Measurements from ENCODE around the gene FOXK1.
A peak's percentile ranks its signal among the peaks of the same experiment; 100 is the strongest.
"Not testable (repeated sequence)": the region's sequence is repeated elsewhere in the genome, so short reads cannot be mapped to it uniquely, and the experiment has no call there.

Gene FOXK1

DNA sequence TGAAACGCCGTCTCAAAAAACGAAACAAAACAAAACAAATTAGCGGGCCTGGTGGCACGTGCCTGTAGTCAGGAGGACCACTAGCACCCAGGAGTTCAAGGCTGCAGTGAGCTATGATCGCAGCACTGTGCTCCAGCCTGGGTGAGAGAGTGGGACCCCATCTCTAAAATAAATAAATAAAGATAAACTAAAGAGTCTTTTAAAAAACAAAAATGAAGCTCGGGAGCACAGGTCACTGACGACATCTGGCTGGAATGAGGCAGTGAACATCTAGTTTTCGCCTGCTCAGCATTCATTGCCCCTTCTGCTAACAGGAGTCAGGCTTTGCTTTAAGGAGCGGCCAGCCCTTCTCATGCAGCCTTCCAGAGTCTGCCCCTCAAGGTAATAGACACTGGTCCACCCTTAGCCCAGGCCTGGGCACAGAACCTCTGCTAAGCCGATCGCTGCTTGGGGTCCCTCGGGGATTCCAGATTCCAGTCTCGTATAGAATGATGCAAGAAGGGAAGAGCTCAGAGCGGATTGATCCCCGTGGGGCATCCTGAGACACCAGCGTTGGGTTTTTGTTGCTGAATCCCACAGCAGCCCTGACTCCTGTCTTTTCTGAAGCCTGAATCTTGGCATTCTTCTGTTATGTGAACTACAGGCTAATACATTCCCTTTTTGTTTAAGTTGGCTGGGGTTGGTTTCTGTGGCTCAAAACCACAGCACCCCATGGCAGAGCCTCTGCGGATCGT lies 14.2 kb upstream of the FOXK1 start:
- DNase-seq: no peak

DNA sequence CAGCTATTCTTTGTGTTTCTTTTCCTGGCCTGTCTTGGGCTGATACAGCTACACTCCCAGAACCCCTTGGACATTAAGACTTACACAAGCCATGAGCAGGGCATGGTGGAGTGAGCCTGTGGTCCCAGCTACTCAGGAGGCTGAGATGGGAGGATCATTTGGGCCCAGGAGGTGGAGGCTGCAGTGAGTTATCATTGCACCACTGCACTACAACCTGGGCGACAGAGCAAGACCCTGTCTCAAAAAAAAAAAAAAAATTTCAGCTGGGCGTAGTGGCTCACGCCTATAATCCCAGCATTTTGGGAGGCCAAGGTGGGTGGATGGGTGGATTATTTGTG lies 13.6 kb upstream of the FOXK1 start:
- DNase-seq: no peak

DNA sequence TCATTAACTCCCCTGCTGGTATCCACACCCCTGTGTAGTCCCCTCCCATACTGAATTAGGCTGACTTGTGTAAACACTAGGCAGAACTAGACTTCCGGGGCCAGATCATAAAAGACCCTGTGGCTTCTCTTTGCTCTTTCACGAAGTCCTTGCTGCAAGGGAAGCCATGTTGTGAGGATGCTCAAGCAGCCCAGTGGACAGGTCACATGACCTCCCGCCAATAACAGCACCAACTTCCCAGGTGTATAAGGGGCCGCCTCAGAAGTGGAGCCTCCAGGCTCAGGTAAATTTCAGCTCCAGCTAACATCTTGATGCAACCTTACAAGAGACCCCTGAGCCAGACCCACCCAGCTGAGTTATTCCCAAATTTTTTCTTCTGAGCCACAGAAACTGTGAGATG lies 11.3 kb upstream of the FOXK1 start:
- DNase-seq: no peak

DNA sequence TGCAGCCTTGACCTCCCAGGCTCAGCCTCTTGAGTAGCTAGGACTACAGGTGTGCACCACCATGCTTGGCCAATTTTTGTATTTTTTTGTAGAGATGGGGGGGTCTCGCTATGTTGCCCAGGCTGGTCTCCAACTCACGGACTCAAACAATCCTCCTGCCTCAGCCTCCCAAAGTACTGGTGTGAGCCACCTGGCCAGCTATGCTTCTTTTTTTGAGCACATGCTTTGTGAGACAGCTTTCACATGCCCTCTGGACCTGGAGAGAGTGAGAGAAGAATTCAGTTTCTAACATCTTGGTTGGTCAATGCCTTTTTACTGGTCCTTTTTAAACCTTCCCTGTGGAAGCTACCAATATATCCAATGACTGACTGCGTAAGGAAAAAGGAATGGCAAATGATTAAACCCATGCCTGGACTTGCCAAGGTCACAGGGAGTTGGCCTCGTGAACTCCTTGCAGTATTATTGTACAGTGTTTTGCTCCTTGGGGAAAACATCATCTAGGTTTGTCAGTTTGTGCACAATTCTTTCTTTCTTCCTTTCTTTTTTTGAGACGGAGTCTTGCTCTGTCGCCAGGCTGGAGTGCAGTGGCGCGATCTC lies 6.2 kb upstream of the FOXK1 start:
- no peak for DNase-seq

DNA sequence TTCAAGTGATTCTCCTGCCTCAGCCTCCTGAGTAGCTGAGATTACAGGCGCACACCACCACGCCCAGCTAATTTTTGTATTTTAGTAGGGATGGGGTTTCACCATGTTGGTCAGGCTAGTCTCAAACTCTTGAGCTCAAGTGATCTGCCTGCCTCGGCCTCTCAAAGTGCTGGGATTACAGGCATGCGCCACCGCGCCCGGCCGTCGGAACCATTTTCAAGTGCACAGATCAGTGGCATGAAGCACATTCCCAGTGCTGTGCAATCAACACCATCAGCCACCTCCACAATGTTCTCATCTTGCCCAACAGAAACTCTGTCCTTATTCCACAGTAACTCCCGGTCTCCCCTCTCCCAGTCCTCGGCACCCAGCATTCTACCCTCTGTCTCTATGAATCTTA lies 4.6 kb upstream of the FOXK1 start:
- DNase-seq: not testable (repeated sequence)

DNA sequence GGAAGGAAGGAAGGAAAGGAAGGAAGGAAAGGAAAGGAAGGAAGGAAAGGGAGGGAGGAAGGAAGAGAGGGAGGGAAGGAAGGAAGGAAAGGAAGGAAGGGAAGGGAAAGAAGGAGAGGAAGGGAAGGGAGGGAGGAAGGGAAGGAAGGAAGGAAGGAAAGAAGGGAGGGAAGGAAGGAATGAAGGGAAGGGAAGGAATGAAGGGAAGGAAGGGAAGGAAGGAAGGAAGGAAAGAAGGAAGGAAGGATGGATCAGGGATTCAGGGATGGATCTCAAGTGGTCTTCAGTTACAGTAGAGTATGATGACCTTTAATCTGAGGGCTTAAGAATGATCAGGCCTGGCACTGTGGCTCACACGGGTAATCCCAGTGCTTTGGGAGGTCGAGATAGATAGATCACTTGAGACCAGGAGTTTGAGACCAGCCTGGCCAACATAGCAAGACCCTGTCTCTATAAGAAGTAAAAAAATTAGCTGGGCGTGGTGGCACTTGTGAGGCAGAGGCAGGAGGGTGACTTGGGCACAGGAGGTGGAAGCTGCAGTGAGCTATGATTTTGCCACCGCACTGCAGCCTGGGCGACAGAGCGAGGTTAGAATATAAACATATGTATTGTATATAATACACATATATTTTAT lies 760 bp upstream of the FOXK1 start:
- DNase-seq: no peak

DNA sequence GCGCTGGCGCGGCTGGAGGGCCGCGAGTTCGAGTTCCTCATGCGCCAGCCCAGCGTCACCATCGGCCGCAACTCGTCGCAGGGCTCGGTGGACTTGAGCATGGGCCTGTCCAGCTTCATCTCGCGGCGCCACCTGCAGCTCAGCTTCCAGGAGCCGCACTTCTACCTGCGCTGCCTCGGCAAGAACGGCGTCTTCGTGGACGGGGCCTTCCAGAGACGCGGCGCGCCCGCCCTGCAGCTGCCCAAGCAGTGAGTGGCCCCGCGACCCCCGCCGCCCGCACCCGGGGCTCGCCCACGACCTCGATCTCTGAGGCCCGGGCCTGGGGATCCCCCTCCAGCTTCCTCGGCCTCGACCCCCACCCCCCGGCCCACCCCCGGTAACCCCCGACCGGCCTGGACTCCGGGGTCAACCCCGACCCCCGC lies 537 bp downstream of the FOXK1 start:
- peak; percentile 53 to 76 (median 64) for DNase-seq

DNA sequence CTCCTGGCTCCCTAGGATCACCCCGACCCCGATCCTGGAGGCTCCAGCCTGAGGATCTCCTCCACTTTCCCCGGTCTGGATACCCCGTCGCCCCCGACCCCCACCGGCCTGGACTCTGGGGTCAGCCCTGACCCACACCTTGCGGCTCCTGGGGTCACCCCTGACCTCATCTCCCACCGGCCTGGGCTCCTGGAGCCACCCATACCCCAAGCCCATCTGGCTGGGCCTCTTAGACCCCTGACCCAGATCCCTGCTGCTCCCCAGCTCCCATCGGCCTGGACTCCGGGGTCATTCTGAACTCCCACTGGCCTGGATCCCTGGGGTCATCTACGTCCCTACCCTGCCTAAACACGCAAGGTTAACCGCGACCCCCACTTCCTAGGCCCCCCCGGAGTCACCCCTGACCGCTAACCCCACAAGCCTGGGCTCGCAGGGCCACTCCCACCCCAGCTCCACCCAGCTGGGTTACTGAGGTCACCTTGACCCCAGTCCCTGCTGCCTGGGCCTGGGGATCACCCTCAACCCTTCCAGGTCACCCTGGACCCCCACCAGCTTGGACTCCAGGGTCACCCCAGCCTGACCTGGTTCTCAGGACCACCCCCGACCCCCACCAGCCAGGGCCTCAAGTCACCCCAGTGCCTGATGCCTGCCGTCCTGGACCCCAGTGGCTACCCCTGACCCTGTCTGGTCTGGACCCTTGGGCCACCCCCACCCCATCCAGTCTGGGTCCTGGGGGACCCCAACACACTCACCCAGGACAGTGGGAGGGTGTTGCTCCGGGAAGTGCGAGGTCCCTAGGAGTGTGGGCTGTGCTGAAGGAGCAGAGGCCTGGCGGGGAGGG lies 1.2 kb downstream of the FOXK1 start:
- peak in 1 of 3 donors; percentile 55 for DNase-seq

DNA sequence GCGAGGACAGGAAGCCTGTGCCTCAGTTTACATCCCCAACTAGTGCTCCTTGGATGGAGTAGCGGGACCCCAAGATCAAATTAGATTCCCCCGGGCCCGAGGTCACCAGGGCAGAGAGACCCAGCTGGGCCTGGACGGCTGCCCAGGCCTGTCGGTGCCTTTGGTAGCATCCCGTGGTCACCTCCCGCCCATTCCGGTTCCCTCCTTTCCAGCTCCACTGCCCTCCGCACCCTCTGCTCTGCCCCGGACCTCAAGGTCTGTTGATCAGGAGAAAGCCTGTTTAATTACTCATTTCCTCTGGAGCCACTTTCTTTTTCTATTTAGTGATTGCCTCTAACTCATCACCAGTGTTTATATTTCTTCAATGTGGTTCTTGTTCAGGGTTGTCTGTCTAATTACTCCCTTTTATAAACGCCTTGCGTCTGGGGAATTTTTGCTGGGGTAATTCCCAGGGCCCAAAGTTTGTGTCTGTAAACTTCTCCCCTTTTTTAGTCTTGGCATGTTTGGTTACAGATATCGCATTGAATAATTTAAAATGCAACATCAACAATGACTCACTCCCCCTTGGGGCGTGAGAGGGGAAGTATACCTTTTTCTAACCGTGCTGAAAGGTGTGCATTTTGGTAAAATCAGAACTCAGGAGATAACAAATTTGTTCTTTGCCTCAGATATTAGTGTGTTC lies 1.9 kb downstream of the FOXK1 start:
- DNase-seq: peak; percentile 66 to 91 (median 82)

DNA sequence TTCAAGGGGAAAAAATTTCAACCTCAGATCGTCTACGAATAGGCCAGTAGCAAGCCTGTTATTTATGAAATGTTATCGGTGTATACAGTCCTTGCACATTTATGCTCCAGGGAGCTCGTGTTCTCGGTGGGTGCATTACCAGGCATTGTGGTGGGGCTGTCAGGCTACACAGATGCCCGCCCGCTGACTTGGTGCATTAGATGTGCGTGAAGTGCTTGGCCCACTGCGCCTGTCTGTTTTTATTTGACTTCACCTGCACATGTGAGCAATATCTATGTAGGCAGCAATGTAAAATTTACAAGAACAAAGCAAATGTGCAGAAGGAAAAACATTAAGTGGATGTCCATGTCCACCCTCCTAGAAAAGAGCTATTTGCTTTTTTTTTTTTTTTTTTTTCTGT lies 2.8 kb downstream of the FOXK1 start:
- no peak for DNase-seq

DNA sequence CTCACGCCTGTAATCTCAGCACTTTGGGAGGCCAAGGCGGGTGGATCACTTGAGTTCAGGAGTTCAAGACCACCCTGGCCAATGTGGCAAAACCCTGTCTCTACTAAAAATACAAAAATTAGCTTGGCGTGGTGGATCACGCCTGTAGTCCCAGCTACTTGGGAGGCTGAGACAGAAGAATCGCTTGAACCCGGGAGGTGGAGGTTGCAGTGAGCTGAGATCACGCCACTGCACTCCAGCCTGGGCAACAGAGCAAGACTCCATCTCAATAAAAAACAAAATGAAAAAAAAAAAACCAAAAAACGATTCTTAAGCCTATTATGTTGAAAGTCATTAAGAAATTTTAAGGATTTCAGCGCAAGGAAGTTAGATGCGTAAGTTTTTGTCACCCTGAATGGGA lies 3.6 kb downstream of the FOXK1 start:
- not testable (repeated sequence) for DNase-seq

DNA sequence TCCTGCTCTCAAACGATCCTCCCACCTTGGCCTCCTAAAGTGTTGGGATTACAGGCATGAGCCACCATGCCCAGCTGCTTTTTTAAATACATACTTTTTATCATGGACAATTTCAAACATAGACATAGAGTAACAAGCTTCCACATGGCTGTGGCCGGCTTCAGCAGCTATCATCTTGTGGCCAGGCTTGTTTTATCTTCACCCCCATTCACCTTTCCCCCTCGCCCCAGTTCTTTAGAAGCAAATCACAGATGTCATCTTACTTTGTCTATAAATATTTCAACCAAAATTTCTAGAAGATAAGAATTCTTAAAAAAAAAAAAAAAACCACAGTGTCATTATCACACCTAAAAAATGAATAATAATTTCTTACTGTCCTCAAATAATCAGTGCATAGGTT lies 5.9 kb downstream of the FOXK1 start:
- DNase-seq: no peak

DNA sequence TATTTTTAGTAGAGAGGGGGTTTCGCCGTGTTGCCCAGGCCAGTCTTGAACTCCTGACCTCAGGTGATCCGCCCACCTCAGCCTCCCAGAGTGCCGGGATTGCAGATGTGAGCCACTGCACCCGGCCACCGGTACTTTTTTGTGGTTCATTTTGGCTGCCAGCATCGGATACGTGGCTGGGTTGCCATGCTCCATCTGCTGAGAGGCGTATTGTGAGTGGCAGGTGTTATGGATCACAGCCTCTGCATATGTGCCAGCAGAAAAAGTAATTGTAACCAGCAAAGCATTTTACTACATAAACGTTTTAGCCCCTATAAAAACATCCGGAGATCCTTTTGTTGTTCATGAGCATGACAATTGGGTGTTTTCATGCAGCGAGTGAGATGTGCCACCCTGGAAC lies 7.1 kb downstream of the FOXK1 start:
- DNase-seq: no peak

DNA sequence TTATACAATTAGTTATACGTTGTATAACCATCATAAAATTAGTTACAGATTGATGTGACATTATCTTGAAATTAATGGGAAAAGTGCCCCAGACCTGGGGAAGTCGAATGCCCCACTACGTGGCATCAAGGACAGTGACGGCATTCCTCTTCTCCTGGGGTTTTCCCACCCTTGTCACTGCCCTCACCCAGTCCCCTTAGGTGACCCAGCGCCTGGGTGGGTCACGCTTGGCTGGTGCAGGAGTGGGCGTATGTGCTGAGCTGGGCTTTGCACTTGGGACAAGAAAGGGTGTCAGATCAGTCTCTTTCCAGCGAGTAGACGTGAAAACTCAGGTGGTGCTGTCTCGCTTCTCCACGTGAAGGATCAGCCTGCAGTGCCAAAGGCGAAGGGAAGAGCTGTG lies 7.6 kb downstream of the FOXK1 start:
- no peak for DNase-seq

DNA sequence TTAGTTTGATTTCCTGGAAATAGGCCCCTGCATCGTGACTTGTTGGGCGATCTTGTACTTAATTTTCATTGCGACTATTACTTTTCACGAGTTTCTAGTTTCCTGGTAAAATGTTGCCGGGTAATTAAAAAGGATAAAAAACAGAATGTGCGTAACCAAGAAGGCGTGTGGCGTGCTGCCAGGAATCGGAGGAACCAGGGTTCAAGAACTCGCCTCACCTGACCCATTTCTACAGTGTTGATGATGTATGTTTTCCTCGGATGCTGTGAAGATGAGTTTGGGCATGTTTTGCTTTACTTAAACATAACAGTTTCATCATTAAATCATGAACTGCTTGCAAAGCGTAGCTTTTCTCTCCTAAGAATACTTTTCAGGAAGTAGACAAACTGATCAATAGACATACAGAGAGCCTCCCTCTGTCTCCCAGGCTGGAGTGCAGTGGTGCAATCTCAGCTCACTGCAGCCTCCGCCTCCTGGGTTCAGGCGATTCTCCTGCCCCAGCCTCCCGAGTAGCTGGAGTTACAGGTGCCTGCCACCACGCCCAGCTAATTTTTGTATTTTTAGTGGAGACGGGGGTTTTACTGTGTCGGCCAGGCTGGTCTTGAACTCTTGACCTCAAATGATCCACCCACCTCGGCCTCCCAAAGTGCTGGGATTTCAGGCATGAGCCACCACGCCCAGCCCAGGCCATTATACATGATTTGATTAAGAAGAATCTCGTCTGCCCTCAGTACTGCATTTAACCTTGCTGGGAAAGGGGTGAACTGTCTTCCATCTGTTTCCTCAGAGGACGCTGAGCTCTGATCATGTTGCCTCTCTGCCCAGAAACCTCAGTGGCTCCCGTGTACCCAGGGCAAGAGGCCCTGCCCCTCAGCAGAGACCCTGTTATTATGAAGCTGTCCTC lies 9.1 kb downstream of the FOXK1 start:
- no peak for DNase-seq

DNA sequence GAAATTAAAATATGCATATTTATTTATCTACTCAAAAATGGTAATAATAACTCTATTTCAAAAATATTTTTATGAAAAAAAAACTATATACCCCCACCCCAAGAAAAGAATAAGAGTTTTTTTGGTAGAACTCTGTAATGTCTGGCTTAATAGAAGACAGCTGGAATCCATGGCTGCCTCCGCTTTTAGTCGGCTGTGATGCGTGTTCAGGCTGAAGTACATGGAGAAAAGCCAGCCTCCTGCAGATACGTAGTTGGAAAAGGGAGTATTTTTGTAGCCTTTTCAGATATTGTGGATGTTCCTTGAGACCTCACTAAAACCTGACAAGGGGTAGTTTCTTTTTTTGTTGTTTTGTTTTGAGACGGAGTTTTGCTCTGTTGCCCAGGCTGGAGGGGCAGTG lies 10.0 kb downstream of the FOXK1 start:
- DNase-seq: no peak

DNA sequence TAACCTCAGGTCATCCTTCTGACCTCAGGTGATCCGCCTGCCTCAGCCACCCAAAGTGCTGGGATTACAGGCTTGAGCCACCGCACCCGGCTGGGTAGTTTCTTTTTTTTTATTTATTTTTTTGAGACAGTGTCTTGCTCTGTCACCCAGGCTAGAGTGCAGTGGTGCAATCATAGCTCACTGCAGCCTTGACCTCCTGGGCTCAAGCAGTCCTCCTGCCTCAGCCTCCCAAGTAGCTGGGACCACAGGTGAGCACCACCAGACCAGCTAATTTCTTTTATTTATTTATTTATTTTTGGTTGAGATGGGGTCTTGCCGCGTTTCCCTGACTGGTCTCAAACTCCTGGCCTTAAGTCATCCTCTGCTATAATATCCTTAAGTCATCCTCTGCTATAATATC lies 10.5 kb downstream of the FOXK1 start:
- not testable (repeated sequence) for DNase-seq

DNA sequence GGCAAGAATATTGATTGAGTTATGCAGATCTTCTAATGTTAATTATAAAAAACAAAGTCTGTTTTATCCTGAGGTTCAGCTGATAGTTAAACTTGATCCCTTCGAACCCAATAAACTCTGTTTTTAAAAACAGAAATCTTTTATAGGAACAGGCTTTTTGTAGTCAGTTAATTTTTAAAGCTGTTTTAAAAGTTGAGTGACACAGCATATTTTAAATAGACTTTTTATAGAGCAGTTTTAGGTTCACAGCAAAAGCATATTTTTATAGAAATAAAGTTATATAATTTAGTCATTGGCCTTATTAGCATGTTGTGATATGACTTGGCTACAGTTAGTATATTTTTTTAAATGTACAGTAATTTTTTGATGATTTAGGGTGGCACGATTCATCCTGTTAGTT lies 11.1 kb downstream of the FOXK1 start:
- no peak for DNase-seq

DNA sequence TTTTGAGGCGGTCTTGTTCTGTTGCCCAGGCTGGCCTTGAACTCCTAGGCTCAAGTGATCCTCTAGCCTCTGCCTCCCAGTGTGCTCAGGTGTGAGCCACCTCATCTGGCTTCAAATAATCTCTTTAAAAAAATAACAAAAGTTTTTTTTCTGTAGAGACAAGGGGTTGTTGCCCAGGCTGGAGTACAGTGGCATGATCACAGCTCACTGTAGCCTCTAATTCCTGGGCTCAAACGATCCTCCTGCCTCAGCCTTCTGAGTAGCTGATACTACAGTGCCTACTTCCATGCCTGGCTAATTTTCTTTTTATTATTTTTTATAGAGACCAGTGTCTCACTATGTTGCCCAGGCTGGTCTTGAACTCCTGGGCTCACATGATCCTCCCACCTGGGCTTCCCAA lies 11.7 kb downstream of the FOXK1 start:
- DNase-seq: no peak

DNA sequence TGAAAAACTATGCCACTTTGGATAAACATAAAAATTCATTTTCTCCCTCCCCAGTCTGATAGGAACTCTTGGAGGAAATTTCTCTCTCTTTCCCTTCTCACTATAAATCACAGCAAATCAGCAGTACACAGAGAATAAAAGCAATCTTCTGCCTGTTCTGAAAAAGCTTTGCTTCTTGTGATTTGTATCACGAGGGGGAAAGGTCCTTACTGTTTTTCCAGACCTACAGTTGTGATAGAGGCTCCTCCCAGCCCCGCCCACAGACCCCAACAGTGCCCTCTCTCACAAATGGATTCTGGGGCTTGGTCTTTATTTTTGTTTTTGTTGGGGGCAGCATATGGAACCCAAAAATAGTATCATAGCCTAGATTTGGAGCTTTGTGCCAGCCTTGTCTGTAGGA lies 12.2 kb downstream of the FOXK1 start:
- DNase-seq: no peak

DNA sequence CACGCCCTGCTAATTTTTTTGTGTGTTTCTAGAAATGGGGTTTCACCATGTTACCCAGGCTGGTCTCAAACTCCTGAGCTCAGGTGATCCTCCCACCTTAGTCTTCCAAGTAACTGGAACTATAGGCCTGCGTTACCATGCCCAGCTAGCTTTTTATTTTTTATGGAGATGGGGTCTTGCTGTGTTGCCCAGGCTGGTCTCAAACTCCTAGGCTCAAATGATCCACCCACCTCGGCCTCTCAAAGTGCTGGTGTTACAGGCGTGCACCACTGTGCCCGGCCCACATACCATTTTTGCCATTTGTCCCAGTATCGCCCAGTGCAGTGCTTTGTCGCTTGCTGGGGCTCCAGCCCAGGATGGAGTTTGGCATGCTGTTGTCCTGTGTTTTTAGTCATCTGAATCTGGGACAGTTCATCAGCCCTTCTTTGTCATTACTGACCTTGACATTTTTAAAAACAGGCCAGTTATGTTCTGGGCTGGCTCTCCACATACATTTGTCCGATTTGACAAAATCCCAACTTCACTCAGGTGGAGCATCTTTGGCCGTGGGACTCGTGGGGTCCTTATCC lies 16.7 kb downstream of the FOXK1 start:
- no peak for DNase-seq

DNA sequence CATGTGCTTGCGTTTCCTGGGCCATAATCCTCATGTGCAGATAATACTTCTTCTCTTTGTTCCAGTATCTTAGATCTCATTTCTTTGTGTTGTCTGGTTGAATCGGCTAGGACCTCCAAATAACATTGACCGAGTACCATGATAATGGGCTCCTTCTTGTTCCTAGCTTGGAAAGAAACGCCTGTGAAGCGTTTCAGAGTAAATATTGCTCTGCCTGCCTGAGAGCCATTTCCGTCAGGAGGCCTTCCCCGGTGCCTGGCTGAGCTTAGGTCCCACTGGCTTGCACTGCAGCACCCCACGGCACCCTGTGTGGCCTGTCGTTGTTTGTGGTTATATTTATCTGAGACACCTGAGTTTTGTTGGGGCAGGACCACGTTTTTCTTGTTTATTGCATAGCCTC lies 17.7 kb downstream of the FOXK1 start:
- no peak for DNase-seq

All from suppressor macrophage treated with lipopolysaccharide for 1 hour (primary cell).